HepG2 (cell line): ENCODE data around the gene SLC35B4. TPM values are rescaled to one million over a fixed set of nuclear protein-coding genes. Genes with fewer than 3 reads are reported as not detected.

Source experiments
- ASH2L ChIP-seq: fragments of 300-600, 200-600 bp; sonication (generic); IDR thresholded peaks from 2 replicates; pipeline ENCODE4 v1.7.0; 2017; ENCODE audit warnings: low read depth, mild to moderate bottlenecking, moderate library complexity, mixed read lengths, low read length; ENCODE audit not compliant: insufficient read length
- BRD4 ChIP-seq: sonication (generic); formaldehyde crosslinking; IDR thresholded peaks from 2 replicates; pipeline ENCODE4 v1.4.0; 2020; ENCODE audit warnings: missing genetic modification reagents
- CERS6 ChIP-seq: sonication (generic); formaldehyde crosslinking; IDR thresholded peaks from 2 replicates; pipeline ENCODE4 v1.5.0; 2020; ENCODE audit warnings: missing genetic modification reagents
- DMAP1 ChIP-seq: IDR thresholded peaks from 2 replicates; pipeline ENCODE4 v1.6.1; 2016
- FOXO4 ChIP-seq: sonication (generic); formaldehyde crosslinking; conservative IDR thresholded peaks from 2 replicates; pipeline ENCODE4 v1.8.1; 2023; ENCODE audit warnings: missing genetic modification reagents
- MNT ChIP-seq: fragments of 450-650 bp; IDR thresholded peaks from 2 replicates; pipeline ENCODE4 v1.6.1; 2016
- MXD4 ChIP-seq: IDR thresholded peaks from 2 replicates; pipeline ENCODE4 v1.6.1; 2016; ENCODE audit warnings: mild to moderate bottlenecking, missing biosample characterization, missing genetic modification reagents
- NCOA5 ChIP-seq: sonication (generic); formaldehyde crosslinking; IDR thresholded peaks from 2 replicates; pipeline ENCODE4 v1.4.0; 2020; ENCODE audit warnings: missing genetic modification reagents
- NFAT5 ChIP-seq: sonication (generic); formaldehyde crosslinking; IDR thresholded peaks from 2 replicates; pipeline ENCODE4 v1.4.0; 2020; ENCODE audit warnings: missing genetic modification reagents
- RCOR2 ChIP-seq: IDR thresholded peaks from 2 replicates; pipeline ENCODE4 v1.6.1; 2016; ENCODE audit warnings: missing biosample characterization, missing genetic modification reagents
- SIN3B ChIP-seq: fragments of 150-350 bp; IDR thresholded peaks from 2 replicates; pipeline ENCODE4 v1.6.1; 2014; ENCODE audit warnings: low read length
- SIX1 ChIP-seq: sonication (generic); formaldehyde crosslinking; IDR thresholded peaks from 2 replicates; pipeline ENCODE4 v1.4.0; 2020; ENCODE audit warnings: missing genetic modification reagents, borderline replicate concordance
- ZFAT ChIP-seq: sonication (generic); formaldehyde crosslinking; conservative IDR thresholded peaks from 2 replicates; pipeline ENCODE4 v1.8.1; 2023; ENCODE audit warnings: missing genetic modification reagents, inconsistent platforms
- ZNF503 ChIP-seq: sonication (generic); formaldehyde crosslinking; IDR thresholded peaks from 2 replicates; pipeline ENCODE4 v1.4.0; 2020; ENCODE audit warnings: missing genetic modification reagents
- ZNF513 ChIP-seq: sonication (generic); formaldehyde crosslinking; conservative IDR thresholded peaks from 2 replicates; pipeline ENCODE4 v1.5.0; 2020; ENCODE audit warnings: missing genetic modification reagents
- ZNF572 ChIP-seq: sonication (generic); formaldehyde crosslinking; IDR thresholded peaks from 2 replicates; pipeline ENCODE4 v1.5.1; 2020; ENCODE audit warnings: mild to moderate bottlenecking, missing genetic modification reagents
- ZNF777 ChIP-seq: sonication (generic); formaldehyde crosslinking; IDR thresholded peaks from 2 replicates; pipeline ENCODE4 v1.4.0; 2020; ENCODE audit warnings: missing genetic modification reagents
- polyA plus RNA-seq, 8 experiments: library from polyadenylated mRNA; depleted of rRNA in 3 of 8; stranded (reverse) in 7 of 8; unstranded in 1 of 8; fragments of >200 nt; fragmentation: Illumina TruSeq in 4 of 8; extraction: Trizol in 4 of 8; gene quantifications; 2 replicates each; pipeline versions ENCODE4 v1.2.1 to v1.2.3, GENCODE V29; 2011 to 2016; ENCODE audit warnings: low read depth in 4 of 8, missing spikeins in 1 of 8, mixed read lengths in 1 of 8; ENCODE audit not compliant: insufficient read depth in 1 of 8
- total RNA-seq, 5 experiments: library from RNA; depleted of rRNA; stranded (reverse); fragments of >200 nt; fragmentation: Illumina TruSeq; extraction: Trizol; gene quantifications; 2 replicates each; pipeline ENCODE4 v1.2.3, GENCODE V29; 2016; ENCODE audit warnings: low read depth in 1 of 5

The SLC35B4 gene
- total and polyA plus RNA-seq, 2 of the 13 experiments (the other 11 are each of a cell fraction or from before 2014, with no cell fraction given) = 17.1 to 17.8 TPM

GRCh38 chr7:134316539-134317344 lies at the start of gene SLC35B4 (continued):
- TF ChIP-seq BRD4 (CRISPR knock-in tag) = 0 out of 2 replicates have a peak, but pooled peaks have one; percentile 19
- TF ChIP-seq ZNF777 = peak; percentile 97
- no peak for TF ChIP-seq NFAT5 (CRISPR knock-in tag)
- no peak for TF ChIP-seq NCOA5 (CRISPR knock-in tag)
- TF ChIP-seq MXD4 (CRISPR knock-in tag) = peak; percentile 81; the same call in 1 of the 2 replicates
- TF ChIP-seq DMAP1 (CRISPR knock-in tag) = peak; percentile 53; the same call in 1 of the 2 replicates
- peak; percentile 68 for TF ChIP-seq ASH2L
- TF ChIP-seq RCOR2 = no peak
- TF ChIP-seq SIN3B = peak; percentile 50; the same call in 1 of the 2 replicates
- TF ChIP-seq SIX1 (CRISPR knock-in tag) = no peak
- no peak for TF ChIP-seq CERS6 (CRISPR knock-in tag)
- no peak for TF ChIP-seq ZNF572 (CRISPR knock-in tag)
- TF ChIP-seq FOXO4 (CRISPR knock-in tag) = no peak
- TF ChIP-seq ZNF503 (CRISPR knock-in tag) = no peak
- TF ChIP-seq ZFAT = no peak
- no peak for TF ChIP-seq MNT
- TF ChIP-seq ZNF513 = no peak
